Hematopoietic multipotent progenitor cell (in vitro differentiated cells): Measurements from ENCODE around the gene CLDN9. TPM values are rescaled to one million over a fixed set of nuclear protein-coding genes. Genes with fewer than 3 reads are reported as not detected.

Experiments used
- DNase-seq, 3 donors: peaks; one replicate each; pipeline ENCODE4 v3.0.0-alpha.2; 2011 to 2015; ENCODE audit warnings: low read depth in 2 of 3, low spot score in 2 of 3
- total RNA-seq: library from RNA; depleted of rRNA; stranded (reverse); fragments of >200 nt; gene quantifications from one replicate; pipeline ENCODE4 v1.2.3, GENCODE V29; 2012

CLDN9 gene, protein sequence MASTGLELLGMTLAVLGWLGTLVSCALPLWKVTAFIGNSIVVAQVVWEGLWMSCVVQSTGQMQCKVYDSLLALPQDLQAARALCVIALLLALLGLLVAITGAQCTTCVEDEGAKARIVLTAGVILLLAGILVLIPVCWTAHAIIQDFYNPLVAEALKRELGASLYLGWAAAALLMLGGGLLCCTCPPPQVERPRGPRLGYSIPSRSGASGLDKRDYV
- 0.27 TPM for total RNA-seq

DNA sequence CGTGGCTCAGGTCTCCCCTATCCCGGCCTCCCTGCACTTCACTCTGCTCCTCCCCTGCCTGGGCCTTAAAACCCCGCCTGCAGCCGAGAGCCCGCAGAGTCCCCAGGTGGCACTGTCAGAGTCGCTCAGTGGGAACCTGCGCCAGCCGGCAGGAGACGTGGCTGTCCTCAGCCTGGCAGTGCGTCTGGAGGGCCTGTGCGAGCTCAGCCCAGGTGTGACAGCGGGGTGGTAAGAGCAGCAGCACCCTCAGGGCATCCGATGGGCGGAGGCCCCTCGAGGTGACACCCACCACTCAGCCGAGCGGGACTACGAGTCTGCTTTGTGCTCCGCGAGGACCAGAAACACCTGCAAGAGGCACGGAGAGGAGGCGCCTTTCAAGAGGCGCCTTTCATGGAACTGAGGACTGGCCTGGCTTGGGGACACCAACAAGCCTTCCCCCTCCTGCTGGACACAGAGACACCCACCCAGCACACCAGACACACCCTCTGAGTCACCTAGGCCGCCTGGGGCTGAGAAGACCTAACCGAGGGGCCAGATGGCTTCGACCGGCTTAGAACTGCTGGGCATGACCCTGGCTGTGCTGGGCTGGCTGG lies at the start of gene CLDN9:
TSS of gene CLDN9 (plus strand) at position 96 of the 593 bp plus-strand sequence. CDS start at position 536, 440 bp downstream.
- DNase-seq = no peak

DNA sequence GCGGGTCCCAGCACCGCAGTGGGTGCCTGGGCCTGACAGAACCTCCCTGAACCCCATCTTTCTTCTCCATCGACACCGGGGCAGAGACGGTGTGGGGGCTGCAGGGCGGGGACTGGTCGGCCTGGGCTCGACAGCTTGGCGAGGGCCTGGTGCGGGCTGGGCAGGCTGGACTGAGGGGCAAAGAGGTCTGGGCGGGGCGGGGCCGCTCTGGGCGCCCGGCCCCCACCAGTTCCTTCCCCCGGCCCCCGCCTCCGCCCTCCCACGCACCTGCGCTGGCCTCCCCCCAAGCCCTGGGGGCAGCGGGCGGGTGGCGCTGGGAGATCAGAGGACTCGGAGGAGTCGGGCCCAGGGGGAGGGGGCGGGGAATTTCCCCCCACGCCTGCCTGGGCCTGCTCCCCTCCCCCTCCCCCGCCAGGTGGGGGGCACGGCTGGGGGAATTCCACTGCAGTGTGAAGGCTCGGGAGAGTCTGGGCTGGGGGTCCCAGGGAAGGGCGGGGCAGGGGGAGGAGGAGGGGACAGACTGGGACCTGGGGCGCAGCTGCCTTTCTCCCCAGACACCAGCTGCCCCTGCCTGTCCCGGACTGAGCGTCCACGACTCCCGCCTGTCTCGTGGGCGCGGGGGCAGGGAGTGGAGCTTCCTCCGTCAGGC lies 49.5 kb upstream of the CLDN9 start:
- peak in 1 of 3 donors; percentile 51 for DNase-seq

DNA sequence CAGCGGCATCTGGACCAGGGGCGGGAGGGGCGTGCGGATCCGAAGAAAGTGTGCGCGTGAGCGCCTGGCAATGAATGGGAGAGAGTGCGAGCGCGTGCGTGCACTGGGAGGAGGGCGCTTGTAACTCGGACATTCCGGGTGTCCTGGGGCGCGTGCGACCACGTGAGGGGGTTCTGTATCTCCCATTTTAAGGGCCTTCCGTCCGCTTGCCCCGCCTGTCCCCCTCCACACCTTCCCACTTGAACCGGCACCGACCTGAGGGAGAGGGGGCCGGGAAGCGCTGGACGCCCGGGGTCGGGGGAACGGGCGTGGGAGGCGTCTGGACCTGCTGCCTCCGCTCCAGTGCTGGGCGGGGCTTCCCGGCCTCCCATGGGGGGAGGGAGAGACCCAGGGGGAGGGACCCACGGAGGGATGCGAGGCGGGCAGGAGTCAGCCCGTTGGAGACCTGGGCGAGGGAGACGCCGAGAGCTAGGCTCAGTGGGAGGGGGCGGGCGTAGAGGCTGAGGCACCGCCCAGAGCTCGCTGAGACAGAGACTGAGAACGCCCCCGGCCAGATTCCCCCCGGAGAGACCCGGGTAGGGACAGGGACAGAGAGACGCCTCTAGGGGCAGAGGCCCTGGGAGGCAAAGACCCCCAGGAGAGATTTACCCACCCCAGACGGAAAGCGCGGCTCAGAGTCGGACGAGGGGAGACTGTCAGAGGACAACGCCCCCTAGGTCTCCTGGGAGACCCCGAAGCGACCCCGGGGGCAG lies 48.8 kb upstream of the CLDN9 start, which contains the start of gene KREMEN2:
TSS of gene KREMEN2 (plus strand) at position 553 of the 752 bp plus-strand sequence. CDS start 246 bp downstream, outside the sequence.
- no peak for DNase-seq

DNA sequence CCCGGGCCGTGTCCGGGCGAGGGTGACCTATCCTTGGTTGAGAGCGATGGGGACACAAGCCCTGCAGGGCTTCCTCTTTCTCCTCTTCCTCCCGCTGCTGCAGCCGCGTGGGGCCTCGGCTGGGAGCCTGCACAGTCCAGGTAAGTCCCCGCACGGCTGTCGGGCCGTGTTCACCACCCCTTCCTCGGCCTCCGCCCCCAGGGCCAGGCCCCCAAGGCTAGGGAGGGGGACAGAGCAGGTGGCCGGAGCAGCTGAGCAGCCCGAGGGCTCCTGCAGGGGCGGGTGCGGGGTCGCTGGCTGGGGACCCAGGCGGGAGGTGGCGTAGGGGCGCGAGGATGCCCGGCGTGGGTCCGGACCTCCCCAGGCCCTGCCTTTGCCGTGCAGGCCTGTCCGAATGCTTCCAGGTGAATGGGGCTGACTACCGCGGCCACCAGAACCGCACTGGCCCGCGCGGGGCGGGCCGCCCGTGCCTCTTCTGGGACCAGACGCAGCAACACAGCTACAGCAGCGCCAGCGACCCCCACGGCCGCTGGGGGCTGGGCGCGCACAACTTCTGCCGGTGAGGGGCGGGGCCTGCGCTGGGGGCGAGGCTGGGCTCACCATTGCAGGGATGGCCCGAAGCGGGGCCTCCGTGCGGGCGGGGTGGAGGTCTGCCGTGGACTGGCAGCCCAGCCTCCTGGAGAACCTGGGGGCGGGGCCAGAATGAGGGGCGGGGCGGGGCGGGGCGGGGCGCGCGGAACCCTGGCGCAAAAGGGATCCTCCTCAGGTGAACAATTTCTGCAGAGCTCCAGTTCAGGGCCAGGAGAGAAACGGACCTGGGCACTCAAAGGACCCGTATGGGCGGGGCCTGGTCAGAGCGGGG lies 48.0 kb upstream of the CLDN9 start:
- DNase-seq = peak in 2 of 3 donors; percentile 47 to 59

DNA sequence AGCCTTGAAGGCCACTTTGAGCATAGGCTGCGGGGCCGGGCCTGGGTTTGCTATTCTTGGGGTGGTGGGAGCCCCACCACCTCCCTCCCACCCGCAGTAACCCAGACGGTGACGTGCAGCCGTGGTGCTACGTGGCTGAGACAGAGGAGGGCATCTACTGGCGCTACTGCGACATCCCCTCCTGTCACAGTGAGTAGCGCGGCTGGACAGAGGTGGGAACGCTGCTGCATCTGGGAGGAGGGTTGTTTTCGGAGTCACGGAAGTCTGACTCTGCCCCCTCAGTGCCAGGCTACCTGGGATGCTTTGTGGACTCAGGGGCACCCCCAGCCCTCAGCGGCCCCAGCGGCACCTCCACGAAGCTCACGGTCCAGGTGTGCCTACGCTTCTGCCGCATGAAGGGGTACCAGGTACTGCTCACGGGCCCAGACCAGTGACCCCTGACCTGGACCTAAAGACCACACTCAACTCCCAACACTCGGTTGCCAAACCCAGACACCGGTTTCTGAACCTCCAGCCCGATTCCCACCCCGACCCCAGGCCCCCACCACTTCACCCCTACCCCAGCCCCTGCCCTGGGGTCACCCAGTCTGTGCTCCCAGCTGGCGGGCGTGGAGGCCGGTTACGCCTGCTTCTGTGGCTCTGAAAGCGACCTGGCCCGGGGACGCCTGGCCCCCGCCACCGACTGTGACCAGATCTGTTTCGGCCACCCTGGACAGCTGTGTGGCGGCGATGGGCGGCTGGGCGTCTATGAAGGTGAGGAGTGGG lies 46.5 kb upstream of the CLDN9 start:
- no peak for DNase-seq

DNA sequence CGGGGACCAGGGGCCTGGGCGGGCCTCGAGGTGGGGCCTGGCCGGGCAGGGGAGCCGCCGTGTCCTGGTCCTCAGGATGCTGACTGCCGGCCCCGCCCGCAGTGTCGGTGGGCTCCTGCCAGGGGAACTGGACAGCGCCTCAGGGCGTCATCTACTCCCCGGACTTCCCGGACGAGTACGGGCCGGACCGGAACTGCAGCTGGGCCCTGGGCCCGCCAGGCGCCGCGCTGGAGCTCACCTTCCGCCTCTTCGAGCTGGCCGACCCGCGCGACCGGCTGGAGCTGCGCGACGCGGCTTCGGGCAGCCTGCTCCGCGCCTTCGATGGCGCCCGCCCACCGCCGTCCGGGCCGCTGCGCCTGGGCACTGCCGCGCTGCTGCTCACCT lies 45.9 kb upstream of the CLDN9 start:
- no peak for DNase-seq

DNA sequence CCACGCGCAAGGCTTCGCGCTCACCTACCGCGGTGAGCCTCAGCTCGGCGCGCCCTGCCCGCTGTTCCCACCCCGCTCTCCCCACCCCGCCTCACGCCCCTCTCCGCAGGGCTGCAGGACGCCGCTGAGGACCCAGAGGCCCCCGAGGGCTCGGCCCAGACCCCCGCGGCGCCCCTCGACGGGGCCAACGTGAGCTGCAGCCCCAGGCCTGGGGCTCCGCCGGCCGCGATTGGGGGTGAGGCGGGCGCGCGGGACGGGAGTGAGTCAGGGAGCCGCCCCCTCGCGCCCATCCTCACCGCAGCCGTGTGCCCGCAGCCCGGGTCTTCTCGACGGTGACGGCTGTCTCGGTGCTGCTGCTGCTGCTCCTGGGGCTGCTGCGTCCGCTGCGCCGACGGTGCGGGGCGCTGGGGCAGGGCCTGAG lies 45.5 kb upstream of the CLDN9 start:
- DNase-seq = no peak

DNA sequence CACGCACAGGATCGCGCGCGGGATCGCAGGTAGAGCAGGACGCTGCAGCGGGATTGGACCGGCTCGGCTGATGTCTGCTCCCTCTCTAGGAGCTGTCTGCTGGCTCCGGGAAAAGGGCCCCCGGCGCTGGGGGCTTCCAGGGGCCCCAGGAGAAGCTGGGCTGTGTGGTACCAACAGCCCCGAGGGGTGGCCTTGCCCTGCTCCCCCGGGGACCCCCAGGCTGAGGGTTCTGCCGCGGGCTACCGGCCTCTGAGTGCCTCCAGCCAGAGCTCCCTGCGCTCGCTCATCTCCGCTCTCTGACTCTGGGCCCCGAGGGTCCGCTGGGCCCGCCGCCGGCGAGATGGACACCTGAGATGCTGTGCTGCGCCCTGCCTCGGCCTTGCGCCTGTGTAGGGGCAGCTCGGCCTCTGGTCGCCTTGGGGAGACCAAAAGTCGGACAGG lies 45.0 kb upstream of the CLDN9 start:
- DNase-seq = no peak

DNA sequence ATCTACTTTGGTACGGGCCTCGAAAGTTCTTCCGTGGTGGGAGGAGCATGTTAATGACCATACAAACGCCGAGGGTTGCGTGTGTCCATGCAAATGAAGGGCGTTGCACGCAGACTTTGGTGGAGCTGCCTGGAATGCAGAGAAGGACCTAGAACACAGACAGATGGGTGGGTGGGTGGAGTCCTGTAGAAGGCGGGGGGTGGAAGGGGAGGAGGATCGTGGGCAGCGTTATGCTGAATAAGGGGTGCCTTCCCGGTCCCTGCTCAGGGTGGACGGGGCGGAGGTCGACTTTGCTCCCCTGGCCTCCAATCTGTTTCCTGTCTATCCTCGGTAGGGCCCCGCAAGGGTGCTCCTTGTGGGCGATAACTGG lies 44.4 kb upstream of the CLDN9 start:
- DNase-seq = no peak

DNA sequence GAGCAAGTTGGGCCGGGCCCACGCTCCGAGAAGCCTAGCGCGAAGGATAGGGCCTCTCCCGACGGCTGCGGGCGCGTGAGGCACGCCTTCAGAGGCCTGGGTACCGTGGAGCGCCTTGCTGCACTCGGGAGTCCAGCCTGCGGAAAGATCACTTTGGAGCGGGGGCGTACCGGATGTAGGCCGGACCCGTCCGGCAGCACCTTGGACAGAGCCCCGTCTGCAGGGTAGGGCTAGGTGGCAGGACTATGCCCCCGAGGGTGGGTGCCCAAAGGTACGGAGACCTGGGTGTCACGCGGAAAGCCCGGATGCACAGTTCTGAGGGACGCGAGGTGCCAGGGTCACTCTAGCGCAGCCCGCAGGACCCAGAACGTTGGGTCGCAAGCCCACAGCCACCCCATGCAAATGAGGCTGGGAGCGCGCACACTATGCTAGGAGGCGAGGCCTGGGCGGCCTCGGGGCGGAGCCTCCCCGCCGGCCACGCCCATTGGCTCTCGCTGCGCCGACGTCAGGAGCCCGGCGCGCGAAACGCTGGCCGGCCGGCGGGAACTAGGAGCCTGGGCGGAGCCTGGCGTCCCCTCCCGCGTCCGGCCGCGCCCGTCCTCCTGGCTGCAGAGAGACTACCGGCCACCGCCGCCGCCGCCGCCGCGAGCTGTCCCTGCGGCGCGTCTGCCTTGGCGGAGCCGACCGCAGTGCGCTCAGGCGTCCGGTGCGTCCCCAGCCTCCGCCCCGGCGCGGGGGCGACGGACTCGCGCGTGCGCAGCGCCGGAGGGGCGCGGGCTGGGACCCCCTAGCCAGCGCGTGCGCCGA lies 43.8 kb upstream of the CLDN9 start, which contains the start of gene PAQR4:
TSS of gene PAQR4 (plus strand) at position 611 of the 807 bp plus-strand sequence. CDS start 327 bp downstream, outside the sequence.
- peak; percentile 64 to 81 (median 76) for DNase-seq

DNA sequence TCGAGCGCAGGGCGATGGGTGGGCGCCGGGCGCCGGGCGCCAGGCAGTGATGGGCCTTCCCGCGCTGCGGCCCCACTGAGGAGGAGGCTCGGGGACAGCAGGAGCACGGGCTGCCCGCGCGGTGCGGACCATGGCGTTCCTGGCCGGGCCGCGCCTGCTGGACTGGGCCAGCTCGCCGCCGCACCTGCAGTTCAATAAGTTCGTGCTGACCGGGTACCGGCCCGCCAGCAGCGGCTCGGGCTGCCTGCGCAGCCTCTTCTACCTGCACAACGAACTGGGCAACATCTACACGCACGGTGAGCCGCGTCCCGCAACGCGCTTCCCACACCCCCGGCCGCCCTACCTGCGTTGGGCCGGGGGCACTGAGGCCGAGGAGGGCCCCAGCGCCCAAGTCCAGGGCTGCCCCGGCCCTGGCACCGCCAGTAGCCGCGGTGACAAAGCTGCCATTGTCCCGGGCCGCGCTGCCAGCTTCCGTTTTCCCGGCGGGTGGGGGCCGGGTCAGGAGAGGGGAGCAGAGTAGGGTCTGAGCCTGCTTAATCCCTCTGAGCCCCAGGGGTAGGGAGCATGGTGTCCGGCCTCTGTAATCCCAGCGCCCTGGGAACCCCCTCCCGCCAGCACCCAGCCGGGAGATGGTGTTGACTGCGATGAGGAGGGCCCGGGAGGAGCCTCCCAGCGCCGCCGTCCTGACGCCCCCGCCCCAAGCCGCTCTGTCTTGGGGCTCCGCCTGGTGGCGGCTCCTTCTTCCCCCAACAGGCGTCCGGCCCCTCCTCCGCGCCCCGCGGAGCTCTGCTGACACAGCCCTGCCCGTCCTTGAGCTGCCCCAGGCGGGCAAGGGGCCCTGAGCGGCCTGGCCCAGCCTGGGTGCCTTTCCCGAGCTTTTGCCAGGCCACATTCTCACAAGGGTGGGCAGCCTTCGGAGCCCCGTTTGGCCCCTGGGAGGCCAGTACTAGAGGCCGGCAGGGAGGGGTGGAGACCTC lies 42.9 kb upstream of the CLDN9 start:
- peak in 2 of 3 donors; percentile 85 for DNase-seq

DNA sequence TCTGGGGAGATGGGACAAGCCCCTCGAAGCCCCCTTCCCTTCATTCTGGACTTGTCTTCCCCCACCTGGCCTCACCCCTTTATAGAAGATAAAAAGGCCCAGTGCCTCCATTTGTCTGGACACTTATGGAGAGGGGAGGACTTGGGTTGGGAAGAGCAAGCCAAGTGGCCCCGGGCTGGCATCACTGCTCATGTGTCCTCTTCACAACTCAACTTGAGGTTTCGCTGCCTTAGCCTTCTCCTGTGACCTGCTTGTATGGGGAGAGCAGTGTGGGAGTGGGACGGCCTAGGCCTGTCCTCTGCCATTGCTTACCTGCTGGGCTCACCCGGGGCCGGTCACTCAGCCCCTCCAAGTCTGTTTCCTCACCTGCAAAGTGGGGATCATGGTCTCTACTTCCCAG lies 42.2 kb upstream of the CLDN9 start:
- DNase-seq = no peak

DNA sequence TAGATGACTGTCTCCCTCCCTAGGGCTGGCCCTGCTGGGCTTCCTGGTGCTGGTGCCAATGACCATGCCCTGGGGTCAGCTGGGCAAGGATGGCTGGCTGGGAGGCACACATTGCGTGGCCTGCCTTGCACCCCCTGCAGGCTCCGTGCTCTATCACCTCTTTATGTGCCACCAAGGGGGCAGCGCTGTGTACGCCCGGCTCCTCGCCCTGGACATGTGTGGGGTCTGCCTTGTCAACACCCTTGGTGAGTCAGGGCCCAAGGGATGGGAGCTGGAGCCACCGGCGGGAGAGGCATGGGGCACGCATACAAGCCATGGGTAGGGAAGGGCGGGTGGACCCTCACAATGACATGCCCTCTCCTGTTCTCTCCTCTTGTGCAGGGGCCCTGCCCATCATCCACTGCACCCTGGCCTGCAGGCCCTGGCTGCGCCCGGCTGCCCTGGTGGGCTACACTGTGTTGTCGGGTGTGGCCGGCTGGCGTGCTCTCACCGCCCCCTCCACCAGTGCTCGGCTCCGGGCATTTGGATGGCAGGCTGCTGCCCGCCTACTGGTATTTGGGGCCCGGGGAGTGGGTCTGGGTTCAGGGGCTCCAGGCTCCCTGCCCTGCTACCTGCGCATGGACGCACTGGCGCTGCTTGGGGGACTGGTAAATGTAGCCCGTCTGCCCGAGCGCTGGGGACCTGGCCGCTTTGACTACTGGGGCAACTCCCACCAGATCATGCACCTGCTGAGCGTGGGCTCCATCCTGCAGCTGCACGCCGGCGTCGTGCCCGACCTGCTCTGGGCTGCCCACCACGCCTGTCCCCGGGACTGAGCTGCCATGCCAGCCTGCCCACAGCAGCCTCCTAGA lies 41.4 kb upstream of the CLDN9 start:
- DNase-seq = no peak

DNA sequence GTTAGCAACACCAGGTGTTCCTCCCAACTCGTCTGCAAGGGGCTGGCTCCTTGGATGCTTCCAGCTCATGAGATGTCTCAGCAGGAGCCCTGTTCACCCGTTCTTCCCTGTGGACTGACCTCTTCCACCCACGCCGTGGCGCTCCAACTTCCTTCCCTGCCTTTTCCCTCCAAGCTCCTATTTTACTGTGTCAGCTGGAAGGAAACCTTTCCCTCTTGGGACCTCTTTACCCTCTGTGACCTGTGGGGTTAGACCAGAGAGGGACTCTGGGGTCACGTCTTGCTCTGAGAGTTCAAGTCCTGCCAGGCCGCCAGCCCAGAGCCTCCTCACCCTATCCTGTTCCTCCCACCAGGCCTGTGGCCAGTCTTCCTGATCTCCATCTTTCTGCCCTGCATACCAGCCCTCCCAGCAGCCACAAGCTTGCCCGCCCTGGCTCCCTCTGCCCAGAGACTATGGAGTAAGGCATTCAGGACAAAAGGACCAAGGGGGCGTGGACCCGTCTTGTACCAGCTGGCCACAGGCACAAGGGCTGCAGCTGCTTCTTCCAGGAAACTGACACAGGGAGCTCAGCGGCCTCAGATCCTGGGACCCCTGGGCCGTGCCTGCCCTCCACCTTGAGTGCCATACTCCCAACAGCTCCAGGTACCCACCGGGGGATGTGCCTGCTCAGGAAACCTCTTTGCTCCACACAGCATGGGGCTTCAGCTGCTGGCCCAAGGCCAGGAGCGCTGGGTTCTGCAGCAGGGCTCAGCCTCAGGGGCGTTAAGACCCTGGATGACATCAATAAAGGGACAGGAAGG lies 40.5 kb upstream of the CLDN9 start:
- no peak for DNase-seq

DNA sequence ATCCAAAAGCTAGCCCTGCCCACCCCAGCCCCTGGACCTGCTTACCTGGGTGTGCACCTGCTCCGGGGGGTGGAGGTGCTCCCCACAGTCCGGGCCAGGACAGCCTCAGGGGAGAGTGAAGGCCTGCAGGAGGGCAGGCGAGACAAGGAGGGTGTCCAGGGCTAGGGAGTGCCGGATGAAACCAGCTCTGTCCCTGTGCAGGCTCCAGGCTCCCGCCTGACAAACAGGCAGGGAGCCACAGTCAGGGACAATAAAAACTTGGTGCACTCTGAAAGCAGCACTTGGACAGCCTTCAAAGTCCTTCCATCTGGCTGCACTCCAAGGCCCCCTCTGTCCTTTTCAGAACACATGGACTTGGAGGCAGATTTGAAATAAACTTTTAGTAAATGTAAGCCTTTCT lies 39.6 kb upstream of the CLDN9 start:
- DNase-seq = no peak
